ENCODE data around the gene PCDHGB4.
A peak's percentile ranks its signal among the peaks of the same experiment; 100 is the strongest.
"Not testable (repeated sequence)": the region's sequence is repeated elsewhere in the genome, so short reads cannot be mapped to it uniquely, and the experiment has no call there.

The PCDHGB4 gene

DNA sequence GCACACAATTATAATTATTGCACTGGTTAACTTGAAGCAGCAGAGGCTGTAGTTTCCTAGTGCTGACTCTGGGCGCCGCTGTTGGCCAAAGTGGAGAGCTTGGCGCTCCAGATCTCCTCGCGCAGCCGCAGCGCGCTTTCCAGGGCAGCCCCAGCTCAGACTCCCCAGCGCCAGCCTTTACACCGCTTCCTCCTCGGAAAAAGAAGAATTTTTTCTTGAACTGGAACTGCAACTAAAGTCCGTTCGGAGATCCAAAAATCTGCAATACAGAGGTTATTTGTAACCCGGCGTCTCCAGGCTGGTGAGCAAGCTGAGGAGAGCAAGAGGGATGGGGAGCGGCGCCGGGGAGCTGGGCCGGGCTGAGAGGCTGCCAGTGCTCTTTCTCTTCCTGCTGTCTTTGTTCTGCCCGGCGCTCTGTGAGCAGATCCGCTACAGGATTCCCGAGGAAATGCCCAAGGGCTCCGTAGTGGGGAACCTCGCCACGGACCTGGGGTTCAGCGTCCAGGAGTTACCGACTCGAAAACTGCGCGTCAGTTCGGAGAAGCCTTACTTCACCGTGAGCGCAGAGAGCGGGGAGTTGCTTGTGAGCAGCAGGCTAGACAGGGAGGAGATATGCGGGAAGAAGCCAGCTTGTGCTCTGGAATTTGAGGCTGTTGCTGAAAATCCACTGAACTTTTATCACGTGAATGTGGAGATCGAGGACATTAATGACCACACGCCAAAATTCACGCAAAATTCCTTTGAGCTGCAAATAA lies at the start of gene PCDHGB4:
Gene PCDHGB4, plus strand, starts transcription at position 142 of the 755 bp plus-strand sequence. Its CDS starts 187 bp downstream, at position 329.
- not testable (repeated sequence) for DNase-seq

DNA sequence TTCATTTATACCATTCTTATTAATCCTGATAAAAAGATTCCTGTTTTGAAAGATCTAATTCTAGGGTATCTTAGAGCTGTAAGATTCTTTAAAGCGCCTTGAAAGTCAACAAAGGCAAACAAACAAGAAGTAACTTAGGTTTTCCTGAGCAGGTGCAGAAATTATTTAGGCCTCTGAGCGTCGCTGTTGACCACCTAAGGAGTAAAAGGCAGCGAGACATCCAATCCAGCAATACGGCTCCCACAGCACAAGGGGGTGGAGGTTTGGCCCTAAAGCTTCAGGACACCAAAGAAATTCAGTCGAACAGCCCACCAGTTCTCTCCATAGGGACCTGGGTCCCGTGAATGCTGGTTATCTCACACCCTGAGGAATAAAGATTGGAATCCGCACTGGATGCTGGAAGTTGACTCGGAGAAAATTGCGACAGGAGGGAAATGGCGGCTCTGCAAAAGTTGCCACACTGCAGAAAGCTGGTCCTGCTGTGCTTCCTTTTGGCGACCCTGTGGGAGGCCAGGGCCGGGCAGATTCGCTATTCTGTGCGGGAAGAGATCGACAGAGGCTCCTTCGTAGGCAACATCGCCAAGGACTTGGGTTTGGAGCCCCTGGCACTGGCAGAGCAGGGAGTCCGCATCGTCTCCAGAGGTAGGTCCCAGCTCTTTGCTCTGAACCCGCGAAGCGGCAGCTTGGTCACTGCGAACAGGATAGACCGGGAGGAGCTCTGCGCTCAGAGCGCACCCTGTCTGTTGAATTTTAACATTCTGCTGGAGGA lies 48.8 kb upstream of the PCDHGB4 start, which contains the start of gene PCDHGA2:
Gene PCDHGA2, plus strand, starts transcription at position 223 of the 769 bp plus-strand sequence.
- DNase-seq = no peak

DNA sequence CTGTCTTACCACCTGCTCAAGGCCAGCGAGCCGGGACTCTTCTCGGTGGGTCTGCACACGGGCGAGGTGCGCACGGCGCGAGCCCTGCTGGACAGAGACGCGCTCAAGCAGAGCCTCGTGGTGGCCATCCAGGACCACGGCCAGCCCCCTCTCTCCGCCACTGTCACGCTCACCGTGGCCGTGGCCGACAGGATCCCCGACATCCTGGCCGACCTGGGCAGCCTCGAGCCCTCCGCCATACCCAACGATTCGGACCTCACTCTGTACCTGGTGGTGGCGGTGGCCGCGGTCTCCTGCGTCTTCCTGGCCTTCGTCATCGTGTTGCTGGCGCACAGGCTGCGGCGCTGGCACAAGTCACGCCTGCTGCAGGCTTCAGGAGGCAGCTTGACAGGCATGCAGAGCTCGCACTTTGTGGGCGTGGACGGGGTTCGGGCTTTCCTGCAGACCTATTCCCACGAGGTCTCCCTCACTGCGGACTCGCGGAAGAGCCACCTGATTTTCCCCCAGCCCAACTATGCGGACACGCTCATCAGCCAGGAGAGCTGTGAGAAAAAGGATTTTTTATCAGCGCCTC lies 46.6 kb upstream of the PCDHGB4 start:
- not testable (repeated sequence) for DNase-seq

DNA sequence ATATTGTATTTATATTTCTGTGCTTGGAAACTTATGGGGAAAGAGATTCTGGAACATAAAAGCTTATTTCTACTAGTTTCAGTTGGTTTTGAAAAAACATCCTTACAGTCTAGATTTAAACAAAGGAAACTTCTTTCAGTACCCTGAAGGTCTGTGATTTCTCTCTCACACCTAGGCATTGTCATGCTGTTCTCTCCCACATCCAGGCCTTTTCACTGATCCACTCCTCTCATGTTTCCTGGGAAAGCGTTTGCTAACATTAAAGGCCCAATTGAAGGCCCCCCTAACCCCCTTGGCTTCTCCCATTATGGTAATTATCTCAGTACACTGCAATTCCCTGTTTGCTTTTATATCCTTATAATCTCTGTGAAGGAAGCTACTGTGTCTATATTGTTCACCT lies 44.7 kb upstream of the PCDHGB4 start:
- DNase-seq = no peak

DNA sequence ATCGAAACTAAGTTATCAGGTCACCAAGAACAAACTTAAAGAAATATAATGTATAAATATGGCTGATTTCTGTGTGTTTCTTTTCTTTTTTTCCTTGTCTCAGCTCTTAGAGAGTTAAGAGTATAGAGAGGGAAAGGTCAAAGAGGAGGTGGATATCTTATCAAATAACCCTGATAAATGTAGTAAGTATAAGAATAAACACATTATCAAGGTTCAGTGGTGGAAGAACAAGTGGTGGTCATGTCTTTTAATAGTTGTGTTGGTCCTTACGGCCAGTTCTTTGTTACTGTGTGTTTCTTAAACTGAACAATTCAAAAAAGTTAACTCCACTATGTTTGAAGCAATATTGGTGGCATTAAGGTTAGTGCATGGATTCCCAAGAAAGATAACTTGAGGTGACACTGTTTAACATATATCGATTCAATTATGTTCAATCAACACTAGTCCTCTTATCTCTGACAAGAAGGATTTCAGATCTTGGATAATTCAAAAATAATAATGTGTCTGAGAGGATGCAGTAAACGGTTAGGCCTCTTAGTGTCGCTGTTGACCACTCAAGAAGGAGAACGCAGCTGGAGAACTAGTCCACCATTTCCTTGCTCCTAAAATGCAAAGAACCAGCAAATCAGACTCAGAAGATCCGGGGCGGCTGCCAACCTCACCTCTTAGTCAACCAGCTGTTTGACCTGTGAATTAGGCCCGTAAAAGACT lies 44.1 kb upstream of the PCDHGB4 start, which contains the start of gene PCDHGA3:
Gene PCDHGA3, plus strand, starts transcription at position 588 of the 711 bp plus-strand sequence. CDS start 205 bp downstream, outside the sequence.
- DNase-seq = no peak

DNA sequence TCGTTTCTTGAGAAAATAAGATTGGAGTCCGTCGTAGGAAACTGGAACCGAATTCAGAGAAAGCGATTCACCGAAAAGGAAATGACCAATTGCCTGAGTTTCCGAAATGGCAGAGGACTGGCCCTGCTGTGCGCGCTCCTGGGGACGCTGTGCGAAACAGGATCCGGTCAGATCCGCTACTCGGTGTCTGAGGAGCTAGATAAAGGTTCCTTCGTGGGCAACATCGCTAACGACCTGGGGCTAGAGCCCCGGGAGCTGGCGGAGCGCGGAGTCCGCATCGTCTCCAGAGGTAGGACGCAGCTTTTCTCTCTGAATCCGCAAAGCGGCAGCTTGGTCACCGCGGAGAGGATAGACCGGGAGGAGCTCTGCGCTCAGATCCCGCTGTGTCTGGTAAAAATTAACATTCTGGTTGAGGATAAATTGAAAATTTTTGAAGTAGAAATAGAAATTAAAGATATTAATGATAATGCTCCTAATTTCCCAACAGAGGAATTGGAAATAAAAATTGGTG lies 43.5 kb upstream of the PCDHGB4 start:
- no peak for DNase-seq

DNA sequence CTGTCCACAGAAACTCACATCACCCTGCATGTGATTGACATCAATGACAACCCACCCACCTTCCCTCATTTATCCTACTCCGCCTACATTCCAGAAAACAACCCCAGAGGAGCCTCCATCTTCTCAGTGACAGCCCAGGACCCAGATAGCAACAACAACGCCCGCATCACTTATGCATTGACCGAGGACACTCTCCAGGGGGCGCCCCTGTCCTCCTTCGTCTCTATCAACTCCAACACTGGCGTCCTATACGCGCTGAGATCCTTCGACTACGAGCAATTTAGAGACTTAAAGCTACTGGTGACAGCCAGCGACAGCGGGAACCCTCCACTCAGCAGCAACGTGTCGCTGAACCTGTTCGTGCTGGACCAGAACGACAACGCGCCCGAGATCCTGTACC lies 42.2 kb upstream of the PCDHGB4 start:
- no peak for DNase-seq

DNA sequence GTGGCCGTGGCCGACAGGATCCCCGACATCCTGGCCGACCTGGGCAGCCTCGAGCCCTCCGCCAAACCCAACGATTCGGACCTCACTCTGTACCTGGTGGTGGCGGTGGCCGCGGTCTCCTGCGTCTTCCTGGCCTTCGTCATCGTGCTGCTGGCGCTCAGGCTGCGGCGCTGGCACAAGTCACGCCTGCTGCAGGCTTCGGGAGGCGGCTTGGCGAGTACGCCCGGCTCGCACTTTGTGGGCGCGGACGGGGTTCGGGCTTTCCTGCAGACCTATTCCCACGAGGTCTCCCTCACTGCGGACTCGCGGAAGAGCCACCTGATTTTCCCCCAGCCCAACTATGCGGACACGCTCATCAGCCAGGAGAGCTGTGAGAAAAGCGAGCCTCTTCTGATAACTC lies 41.5 kb upstream of the PCDHGB4 start:
- not testable (repeated sequence) for DNase-seq

DNA sequence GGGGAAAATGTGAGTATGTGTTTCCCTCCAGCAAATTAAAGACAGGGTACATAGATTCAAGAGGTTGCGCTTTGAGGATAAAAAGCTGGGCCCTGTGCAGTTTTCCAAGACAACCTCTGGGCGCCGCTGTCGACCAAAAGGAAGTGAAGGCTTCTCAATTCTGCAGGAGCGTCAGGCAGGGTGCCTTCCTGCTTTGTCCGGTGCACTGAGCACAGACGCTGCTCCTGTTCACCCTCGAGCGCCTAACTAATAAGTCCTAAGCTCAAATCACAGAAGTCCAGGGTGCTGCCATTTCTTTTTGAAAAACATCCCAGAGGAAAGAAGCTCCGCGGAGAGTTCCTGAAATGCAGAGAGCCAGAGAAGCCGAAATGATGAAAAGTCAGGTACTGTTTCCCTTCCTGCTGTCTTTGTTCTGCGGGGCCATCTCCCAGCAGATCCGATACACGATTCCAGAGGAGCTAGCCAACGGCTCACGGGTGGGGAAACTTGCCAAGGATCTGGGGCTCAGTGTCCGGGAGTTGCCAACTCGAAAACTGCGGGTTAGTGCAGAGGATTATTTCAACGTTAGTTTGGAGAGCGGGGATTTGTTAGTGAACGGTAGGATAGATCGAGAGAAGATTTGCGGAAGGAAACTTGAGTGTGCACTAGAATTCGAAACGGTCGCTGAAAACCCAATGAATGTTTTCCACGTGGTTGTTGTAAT lies 37.4 kb upstream of the PCDHGB4 start, which contains the start of gene PCDHGB1:
Gene PCDHGB1, plus strand, starts transcription at position 183 of the 703 bp plus-strand sequence. Its CDS starts 162 bp downstream, at position 345.
- peak; percentile 41 for DNase-seq

DNA sequence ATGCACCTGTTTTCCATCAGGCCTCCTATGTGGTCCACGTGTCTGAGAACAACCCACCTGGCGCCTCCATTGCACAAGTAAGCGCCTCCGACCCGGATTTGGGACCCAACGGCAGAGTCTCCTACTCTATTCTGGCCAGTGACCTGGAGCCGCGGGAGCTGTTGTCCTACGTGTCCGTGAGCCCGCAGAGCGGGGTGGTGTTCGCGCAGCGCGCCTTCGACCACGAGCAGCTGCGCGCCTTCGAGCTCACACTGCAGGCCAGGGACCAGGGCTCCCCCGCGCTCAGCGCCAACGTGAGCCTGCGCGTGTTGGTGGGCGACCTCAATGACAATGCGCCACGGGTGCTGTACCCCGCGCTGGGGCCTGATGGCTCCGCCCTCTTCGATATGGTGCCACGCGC lies 35.9 kb upstream of the PCDHGB4 start:
- no peak for DNase-seq

DNA sequence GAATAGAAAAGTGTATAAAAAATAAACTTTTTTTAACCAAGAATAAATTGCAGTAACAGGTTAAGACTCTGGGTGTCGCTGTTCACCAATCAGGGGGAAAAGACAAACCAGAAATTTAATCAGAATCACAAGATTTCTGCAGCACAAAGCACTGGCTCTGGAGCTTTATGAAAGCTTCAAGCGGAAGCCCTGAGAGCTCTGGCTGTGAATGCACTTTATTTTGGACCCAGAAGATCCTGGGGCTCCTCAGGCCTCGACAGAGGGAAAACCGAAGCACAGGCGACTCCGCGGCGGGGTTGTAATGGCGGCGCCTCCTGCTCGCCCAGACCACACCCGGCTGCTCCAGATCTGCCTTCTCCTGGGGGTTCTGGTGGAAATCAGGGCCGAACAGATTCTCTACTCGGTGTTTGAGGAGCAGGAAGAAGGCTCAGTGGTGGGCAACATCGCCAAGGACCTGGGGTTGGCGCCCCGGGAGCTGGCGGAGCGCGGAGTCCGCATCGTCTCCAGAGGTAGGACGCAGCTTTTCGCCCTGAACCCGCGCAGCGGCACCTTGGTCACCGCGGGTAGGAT lies 32.5 kb upstream of the PCDHGB4 start, which contains the start of gene PCDHGA4:
Gene PCDHGA4, plus strand, starts transcription at position 122 of the 570 bp plus-strand sequence. Its CDS starts 87 bp downstream, at position 209.
- DNase-seq = no peak

DNA sequence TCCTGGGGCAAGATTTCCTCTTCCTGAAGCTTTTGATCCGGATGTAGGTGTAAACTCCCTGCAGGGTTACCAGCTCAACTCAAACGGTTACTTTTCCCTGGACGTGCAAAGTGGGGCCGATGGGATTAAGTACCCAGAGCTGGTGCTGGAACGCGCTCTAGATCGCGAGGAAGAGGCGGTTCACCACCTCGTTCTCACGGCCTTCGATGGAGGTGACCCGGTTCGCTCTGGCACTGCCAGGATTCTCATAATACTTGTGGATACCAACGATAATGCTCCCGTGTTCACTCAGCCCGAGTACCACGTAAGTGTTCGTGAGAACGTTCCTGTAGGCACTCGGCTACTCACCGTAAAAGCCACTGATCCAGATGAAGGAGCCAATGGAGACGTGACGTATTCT lies 31.9 kb upstream of the PCDHGB4 start:
- DNase-seq = no peak

DNA sequence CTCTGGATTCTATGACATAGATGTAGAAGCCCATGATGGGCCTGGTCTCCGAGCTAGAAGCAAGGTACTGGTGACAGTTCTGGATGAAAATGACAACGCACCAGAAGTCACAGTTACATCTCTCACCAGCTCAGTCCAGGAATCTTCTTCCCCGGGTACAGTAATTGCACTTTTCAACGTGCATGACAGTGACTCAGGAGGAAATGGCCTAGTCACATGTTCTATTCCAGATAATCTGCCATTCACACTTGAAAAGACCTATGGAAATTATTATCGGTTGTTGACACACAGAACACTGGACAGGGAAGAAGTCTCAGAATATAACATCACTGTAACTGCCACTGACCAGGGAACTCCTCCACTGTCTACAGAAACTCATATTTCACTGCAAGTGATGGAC lies 31.4 kb upstream of the PCDHGB4 start:
- DNase-seq = no peak

DNA sequence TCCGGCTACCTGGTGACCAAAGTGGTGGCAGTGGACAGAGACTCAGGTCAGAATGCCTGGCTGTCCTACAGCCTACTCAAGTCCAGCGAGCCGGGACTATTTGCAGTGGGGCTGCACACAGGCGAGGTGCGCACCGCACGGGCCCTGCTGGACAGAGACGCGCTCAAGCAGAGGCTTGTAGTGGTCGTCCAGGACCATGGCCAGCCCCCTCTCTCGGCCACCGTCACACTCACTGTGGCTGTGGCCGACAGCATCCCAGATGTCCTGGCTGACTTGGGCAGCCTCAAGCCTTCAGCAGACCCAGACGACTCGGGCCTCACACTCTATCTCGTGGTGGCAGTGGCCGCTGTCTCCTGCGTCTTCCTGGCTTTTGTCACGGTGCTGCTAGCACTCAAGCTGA lies 30.5 kb upstream of the PCDHGB4 start:
- no peak for DNase-seq

DNA sequence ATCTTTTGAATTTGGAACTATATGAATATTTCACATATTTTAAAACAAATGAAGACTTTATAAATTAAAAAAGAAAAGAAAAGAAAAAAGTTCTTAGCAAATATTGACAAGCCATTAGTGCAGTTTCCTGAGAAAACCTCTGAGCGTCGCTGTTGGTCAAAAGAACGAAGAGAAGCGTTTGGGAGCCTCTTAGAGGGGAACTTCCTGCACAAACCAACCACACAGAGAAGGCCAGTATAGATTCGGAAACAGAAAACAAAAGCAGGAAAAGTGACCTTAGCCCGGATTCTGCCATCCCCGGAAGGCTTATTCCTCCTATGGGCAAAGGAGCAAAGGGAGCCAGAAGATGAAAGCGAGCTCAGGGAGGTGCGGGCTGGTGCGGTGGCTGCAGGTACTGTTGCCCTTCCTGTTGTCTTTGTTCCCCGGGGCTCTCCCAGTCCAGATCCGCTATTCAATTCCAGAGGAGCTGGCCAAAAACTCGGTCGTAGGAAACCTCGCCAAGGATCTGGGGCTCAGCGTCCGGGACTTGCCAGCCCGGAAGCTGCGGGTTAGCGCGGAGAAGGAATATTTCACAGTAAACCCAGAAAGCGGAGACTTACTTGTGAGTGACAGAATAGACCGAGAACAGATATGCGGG lies 27.6 kb upstream of the PCDHGB4 start, which contains the start of gene PCDHGB2:
Gene PCDHGB2, plus strand, starts transcription at position 205 of the 637 bp plus-strand sequence. Its CDS starts 142 bp downstream, at position 347.
- DNase-seq = peak; percentile 32

DNA sequence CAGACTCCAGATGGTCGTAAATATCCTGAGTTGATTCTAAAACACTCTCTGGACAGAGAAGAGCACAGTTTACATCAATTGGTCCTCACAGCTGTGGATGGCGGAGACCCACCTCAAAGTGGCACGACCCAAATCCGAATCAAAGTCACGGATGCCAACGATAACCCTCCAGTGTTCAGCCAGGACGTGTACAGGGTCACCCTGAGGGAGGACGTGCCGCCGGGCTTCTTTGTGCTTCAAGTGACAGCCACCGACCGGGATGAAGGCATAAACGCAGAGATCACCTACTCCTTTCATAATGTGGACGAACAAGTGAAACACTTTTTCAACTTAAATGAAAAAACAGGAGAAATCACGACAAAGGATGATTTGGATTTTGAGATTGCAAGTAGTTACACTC lies 26.8 kb upstream of the PCDHGB4 start:
- no peak for DNase-seq

DNA sequence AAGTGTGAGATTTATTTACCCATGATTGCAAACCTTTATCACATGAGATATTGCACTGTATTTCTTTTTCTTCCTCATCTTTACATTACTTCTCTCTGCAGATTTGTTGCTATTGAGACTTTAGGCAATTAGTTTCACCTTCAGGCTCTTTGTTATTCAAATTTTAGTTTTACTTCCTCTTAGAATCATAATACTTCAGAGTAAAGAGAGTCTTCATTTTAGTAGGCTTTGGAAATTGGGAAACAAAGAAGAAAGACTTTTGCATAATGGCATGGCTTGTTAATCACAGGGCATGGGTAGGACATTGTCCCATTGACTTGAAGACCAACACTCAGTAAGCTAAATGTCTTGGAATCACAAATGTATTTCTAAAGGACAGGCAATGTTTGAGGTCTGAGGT lies 24.8 kb upstream of the PCDHGB4 start:
- no peak for DNase-seq

DNA sequence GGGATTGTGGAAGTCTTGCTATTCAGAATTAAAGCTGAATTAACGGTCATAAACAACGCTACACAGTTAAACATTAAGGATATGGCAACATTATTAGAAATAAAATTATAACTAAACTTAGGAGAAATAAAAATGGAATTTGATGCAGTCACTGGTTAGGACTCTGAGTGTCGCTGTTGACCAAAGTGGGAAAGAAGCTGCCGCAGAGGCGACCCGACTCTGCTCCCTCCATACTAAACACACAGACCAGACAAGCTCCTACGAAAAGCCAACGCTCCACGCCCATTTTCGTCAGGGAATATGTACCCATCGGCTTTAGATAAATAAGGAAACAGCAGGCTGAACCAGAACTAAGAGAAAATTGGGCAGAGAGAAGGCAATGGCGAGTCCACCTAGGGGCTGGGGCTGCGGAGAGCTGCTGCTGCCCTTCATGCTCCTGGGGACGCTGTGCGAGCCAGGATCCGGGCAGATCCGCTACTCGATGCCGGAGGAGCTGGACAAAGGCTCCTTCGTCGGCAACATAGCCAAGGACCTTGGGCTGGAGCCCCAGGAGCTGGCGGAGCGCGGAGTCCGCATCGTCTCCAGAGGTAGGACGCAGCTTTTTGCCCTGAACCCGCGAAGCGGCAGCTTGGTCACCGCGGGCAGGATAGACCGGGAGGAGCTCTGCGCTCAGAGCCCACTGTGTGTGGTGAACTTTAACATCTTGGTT lies 23.4 kb upstream of the PCDHGB4 start, which contains the start of gene PCDHGA5:
Gene PCDHGA5, plus strand, starts transcription at position 211 of the 709 bp plus-strand sequence. Its CDS starts 169 bp downstream, at position 380.
- DNase-seq = no peak

DNA sequence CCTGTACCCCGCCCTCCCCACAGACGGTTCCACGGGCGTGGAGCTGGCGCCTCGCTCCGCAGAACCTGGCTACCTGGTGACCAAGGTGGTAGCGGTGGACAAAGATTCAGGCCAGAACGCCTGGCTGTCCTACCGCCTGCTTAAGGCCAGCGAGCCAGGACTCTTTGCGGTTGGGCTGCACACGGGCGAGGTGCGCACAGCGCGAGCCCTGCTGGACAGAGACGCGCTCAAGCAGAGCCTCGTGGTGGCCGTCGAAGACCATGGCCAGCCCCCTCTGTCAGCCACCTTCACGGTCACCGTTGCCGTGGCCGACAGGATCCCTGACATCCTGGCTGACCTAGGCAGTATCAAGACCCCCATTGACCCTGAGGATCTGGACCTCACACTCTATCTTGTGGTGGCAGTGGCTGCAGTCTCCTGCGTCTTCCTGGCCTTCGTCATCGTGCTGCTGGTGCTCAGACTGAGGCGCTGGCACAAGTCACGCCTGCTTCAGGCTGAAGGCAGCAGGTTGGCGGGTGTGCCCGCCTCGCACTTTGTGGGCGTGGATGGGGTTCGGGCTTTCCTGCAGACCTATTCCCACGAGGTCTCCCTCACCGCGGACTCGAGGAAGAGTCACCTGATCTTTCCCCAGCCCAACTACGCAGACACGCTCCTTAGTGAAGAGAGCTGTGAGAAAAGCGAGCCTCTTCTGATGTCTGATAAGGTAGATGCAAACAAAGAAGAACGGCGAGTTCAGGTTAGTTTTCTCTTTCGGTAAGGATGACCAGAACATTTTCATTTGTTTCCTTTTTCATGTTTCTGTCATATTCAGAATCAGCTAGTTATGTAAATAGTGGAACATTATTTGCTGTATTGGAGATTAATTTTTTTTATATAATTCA lies 21.2 kb upstream of the PCDHGB4 start:
- no peak for DNase-seq

Measured in NCI-H1694 treated with DMSO at 0.1 percent for 48 hours (cell line).